Lower leg skin (tissue), 4 donors: ENCODE measurements around the gene ORC1. TPM values are rescaled to one million over a fixed set of nuclear protein-coding genes. Genes with fewer than 3 reads are reported as not detected.

ENCODE experiments used
- DNase-seq, 2 donors: peaks; one replicate each; pipeline ENCODE4 v3.0.0-alpha.2; 2019; ENCODE audit warnings: low spot score in 2 of 2
- H3K4me3 ChIP-seq: fragments of 200-600 bp; sonication (generic); 2 replicates; pipeline ENCODE4 v1.5.1; 2017; ENCODE audit warnings: mild to moderate bottlenecking, low read depth; ENCODE audit not compliant: poor library complexity, severe bottlenecking
- POLR2A ChIP-seq, 2 donors: fragments of 450-650 bp; IDR thresholded peaks; one replicate each; pipeline ENCODE4 v1.6.1; 2016 to 2017; ENCODE audit warnings: antibody characterized with exemption in 2 of 2, mild to moderate bottlenecking in 1 of 2, moderate library complexity in 1 of 2
- WGBS, 2 donors: methylation state at CpG; one replicate each; pipeline ENCODE4 v1.1.5; 2018; 5-methylcytosine and 5-hydroxymethylcytosine counted together
- intact Hi-C: fragments of 100-400 bp; cut with DNase I; formaldehyde crosslinking; loops from one replicate; pipeline ENCODE4 v1.15.0; 2023; ENCODE audit warnings: low total_unique reads
- total RNA-seq, 4 donors: library from RNA; depleted of rRNA; stranded (reverse); fragments of >200 nt; gene quantifications; one replicate each; pipeline ENCODE4 v1.1.0, GENCODE V29; 2016
- TF ChIP-seq, protein P1 (sequence below), 3 donors: fragments of 450-650 bp; IDR thresholded peaks; one replicate each; pipeline ENCODE4 v1.5.1; 2016; ENCODE audit warnings: antibody characterized with exemption in 3 of 3, mild to moderate bottlenecking in 3 of 3, moderate library complexity in 2 of 3

Gene ORC1
- total RNA-seq, 4 donors from 2014 or later = 0.29 to 1.3 (median 0.72) TPM

- intact Hi-C loops = no loop called here
Measured at GRCh38 chr1:52365746-52366516, 38.3 kb downstream of the ORC1 start, which contains the start of gene CC2D1B. CC2D1B (minus strand) TSS chr1:52366205; CDS start chr1:52364620, 1,585 bp downstream.

DNA sequence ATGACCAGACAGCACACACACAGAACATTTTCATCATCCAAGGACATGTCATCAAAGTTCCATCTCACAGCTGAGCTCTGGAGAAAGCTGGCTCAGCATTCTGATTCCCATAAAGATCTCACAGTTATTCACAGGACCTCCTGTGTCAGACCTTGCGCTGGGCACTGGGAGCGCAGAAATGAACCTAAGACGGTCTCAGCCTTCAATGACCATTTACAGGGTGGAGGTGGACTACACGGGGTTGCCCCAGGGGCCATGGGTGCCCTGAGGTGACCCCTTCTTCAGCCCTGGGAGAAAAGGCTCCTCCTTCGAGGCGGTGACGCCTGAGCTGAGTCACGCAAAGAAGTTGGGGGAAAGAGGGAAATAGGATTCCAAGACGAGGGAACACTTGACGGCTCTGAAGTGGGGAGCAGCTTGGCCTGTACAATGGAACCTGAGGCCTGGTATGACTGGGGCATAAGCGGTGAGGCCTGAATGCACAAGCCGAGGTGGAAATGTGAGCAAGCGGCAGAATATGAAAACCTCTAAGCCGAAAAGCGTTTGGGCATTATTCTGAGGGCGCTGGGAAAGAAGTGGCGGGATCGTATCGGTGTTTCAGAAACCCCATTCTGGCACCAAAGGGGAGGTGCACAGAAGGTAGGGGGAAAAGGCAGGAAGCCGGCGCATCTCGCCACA lies 39.0 kb downstream of the ORC1 start:
- DNase-seq = peak; percentile 42 to 91
- WGBS, 2 donors = 5% methylated on average over 22 of the region's 22 CpGs
- TF ChIP-seq, protein P1, sequence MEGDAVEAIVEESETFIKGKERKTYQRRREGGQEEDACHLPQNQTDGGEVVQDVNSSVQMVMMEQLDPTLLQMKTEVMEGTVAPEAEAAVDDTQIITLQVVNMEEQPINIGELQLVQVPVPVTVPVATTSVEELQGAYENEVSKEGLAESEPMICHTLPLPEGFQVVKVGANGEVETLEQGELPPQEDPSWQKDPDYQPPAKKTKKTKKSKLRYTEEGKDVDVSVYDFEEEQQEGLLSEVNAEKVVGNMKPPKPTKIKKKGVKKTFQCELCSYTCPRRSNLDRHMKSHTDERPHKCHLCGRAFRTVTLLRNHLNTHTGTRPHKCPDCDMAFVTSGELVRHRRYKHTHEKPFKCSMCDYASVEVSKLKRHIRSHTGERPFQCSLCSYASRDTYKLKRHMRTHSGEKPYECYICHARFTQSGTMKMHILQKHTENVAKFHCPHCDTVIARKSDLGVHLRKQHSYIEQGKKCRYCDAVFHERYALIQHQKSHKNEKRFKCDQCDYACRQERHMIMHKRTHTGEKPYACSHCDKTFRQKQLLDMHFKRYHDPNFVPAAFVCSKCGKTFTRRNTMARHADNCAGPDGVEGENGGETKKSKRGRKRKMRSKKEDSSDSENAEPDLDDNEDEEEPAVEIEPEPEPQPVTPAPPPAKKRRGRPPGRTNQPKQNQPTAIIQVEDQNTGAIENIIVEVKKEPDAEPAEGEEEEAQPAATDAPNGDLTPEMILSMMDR (IDR thresholded peaks at IDR 0.05) = no peak
- no peak for TF ChIP-seq POLR2A (IDR thresholded peaks at IDR 0.05)
- intact Hi-C loops = no loop called here
- H3K4me3 ChIP-seq = peak overlapping the region; percentile 73

More at GRCh38 chr1:52365746-52366516, 38.3 kb downstream of the ORC1 start, which contains the start of gene CC2D1B:
- 1% methylated on average over 51 to 63 of the region's 92 CpGs for WGBS, 2 donors
- TF ChIP-seq, protein P1 (IDR thresholded peaks at IDR 0.05) = no peak
- no peak for TF ChIP-seq POLR2A (IDR thresholded peaks at IDR 0.05)
- DNase-seq = peak; percentile 97 to 100
- H3K4me3 ChIP-seq = peak within 1 kb of the TSS; percentile 73

GRCh38 chr1:52364235-52364839 lies 39.9 kb downstream of the ORC1 start:
- no peak for TF ChIP-seq POLR2A (IDR thresholded peaks at IDR 0.05)
- TF ChIP-seq, protein P1 (IDR thresholded peaks at IDR 0.05) = no peak
- WGBS, 2 donors = 70 to 75% methylated on average over 5 of the region's 5 CpGs
- DNase-seq = peak in 1 of 2 donors; percentile 80
- H3K4me3 ChIP-seq = no peak overlapping the region
- intact Hi-C loops = no loop called here

- WGBS, 2 donors = 90 to 93% methylated on average over 7 of the region's 7 CpGs
- no peak overlapping the region for H3K4me3 ChIP-seq
- TF ChIP-seq, protein P1 (IDR thresholded peaks at IDR 0.05) = no peak
- intact Hi-C loops = no loop called here
- DNase-seq = no peak
Measured at GRCh38 chr1:52360595-52360968, 43.6 kb downstream of the ORC1 start.

DNA sequence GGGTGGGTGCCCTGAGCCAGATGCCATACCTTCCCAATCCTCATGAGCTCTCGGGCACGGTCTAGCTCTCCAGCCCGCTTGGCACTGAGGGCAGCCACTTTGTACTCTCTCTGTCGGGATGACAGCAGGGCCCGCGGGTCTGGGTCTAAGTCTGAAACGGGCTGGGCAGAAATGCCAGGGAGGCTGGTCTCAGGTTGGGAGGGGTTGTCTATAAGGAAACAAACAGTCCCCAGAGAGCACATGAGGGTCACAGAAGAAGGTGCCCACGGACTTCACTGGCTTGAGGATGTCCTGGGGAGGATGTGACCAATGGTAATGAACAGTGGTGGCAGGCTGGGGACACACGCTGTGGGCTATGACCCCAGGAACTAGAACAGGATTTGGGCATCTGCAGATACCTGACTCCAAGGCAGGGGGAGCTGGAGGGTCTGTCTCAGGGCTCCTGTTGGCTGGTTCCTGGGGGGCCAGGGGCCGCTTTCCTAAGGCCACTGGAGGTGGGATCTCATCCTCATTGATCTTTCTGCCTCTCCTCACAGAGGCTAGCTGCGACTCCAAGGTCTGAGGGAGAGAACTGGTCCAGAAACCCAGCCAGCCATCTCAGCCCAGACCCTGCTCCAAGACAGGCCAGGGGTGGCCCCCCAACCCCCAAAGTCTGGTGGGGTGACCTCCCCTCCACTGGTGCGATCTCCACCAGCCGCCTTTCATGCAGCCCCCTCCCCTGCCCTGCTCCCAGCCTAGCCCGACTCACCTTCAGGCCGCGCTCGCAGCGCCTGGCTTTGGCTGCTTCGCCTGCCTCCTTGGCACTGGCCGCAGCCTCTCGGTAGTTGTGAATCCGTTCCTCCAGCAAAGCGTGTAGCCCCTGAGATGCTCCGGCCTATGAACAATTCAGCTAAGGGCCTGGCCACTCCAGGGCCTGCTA lies 44.3 kb downstream of the ORC1 start:
- H3K4me3 ChIP-seq = no peak overlapping the region
- intact Hi-C loops = no loop called here
- 94 to 96% methylated on average over 24 of the region's 24 CpGs for WGBS, 2 donors
- TF ChIP-seq, protein P1 (IDR thresholded peaks at IDR 0.05) = no peak
- TF ChIP-seq POLR2A (IDR thresholded peaks at IDR 0.05) = no peak
- DNase-seq = peak in 1 of 2 donors; percentile 83
